H1 (cell line): ENCODE measurements around the gene INPP4A. TPM values are rescaled to one million over a fixed set of nuclear protein-coding genes. Genes with fewer than 3 reads are reported as not detected.

ENCODE experiments used
- BACH1 ChIP-seq: IDR thresholded peaks from 2 replicates; pipeline ENCODE4 v1.6.1; 2012; ENCODE audit warnings: low read length, improper control_type of control experiment
- KDM4A ChIP-seq: IDR thresholded peaks from one replicate; pipeline ENCODE4 v1.7.1; 2012; ENCODE audit warnings: low read depth, mild to moderate bottlenecking, moderate library complexity, low read length, inconsistent platforms; ENCODE audit not compliant: severe bottlenecking
- TCF12 ChIP-seq: IDR thresholded peaks from 2 replicates; pipeline ENCODE4 v1.6.1; 2011; ENCODE audit warnings: low read depth, mild to moderate bottlenecking, low read length
- polyA plus RNA-seq, 7 experiments: library from polyadenylated mRNA; depleted of rRNA in 3 of 7; stranded (reverse) in 5 of 7; unstranded in 2 of 7; fragments of >200 nt in 5 of 7; fragments of 200-250 nt in 2 of 7; gene quantifications; 1 replicate in 5 of 7; 2 replicates in 1 of 7; 4 replicates in 1 of 7; pipeline versions ENCODE4 v1.2.1 to v1.2.3, GENCODE V29; 2011 to 2013; ENCODE audit warnings: missing spikeins in 2 of 7, mixed read lengths in 2 of 7
- total RNA-seq: library from RNA; stranded (reverse); fragmentation: NEBNext Ultra II Directional; extraction: Animal tissue kit (Norgen Biotek cat#: 25700); gene quantifications from 2 replicates; pipeline ENCODE4 v1.2.1, GENCODE V29; 2021

INPP4A gene
- total and polyA plus RNA-seq, 2 of the 8 experiments (the other 6 are each of a cell fraction or from before 2014, with no cell fraction given): 25.6 to 34.3 TPM

- no peak for TF ChIP-seq TCF12
- no peak for TF ChIP-seq KDM4A
- TF ChIP-seq BACH1: no peak
Measured at GRCh38 chr2:98488252-98488651, 43.6 kb downstream of the INPP4A start (continued).
